SK-N-SH treated with all-trans-retinoic acid at 6 μM for 48 hours (cell line): ENCODE data around the gene TBL1XR1.

Experiments
- ATAC-seq: fragments of 200-7000 bp; cut with Tn5 transposase; 3 replicates; pipeline ENCODE4 v1.9.1; 2020; ENCODE audit warnings: mild to moderate bottlenecking, moderate library complexity
- ARNTL ChIP-seq: fragments of 450-650 bp; formaldehyde crosslinking; IDR thresholded peaks from 2 replicates; pipeline ENCODE4 v1.5.0; 2020; ENCODE audit warnings: low read depth, mild to moderate bottlenecking, moderate library complexity, borderline replicate concordance
- BACH2 ChIP-seq: fragments of 250-450 bp; sonication (Bioruptor Pico); IDR thresholded peaks from 2 replicates; pipeline ENCODE4 v1.9.0; 2021; ENCODE audit warnings: mild to moderate bottlenecking, borderline replicate concordance
- CREB5 ChIP-seq: fragments of 250-450 bp; sonication (Bioruptor Pico); IDR thresholded peaks from 2 replicates; pipeline ENCODE4 v1.5.1; 2020; ENCODE audit warnings: low read depth, mild to moderate bottlenecking, moderate library complexity
- CSDC2 ChIP-seq: fragments of 250-450 bp; sonication (Bioruptor Pico); IDR thresholded peaks from 2 replicates; pipeline ENCODE4 v1.5.0; 2020; ENCODE audit warnings: mild to moderate bottlenecking, moderate library complexity
- CSRNP3 ChIP-seq: fragments of 250-450 bp; sonication (Bioruptor Pico); IDR thresholded peaks from 2 replicates; pipeline ENCODE4 v1.5.1; 2021; ENCODE audit warnings: mild to moderate bottlenecking, moderate library complexity
- ESRRG ChIP-seq: fragments of 250-450 bp; sonication (Bioruptor Pico); IDR thresholded peaks from 2 replicates; pipeline ENCODE4 v1.6.1; 2021; ENCODE audit warnings: mild to moderate bottlenecking
- GLIS3 ChIP-seq: fragments of 250-450 bp; sonication (Bioruptor Pico); IDR thresholded peaks from 2 replicates; pipeline ENCODE4 v1.5.0; 2020; ENCODE audit warnings: mild to moderate bottlenecking, moderate library complexity
- ISL1 ChIP-seq: fragments of 250-450 bp; sonication (Bioruptor Pico); IDR thresholded peaks from 2 replicates; pipeline ENCODE4 v2.1.2; 2022; ENCODE audit warnings: mild to moderate bottlenecking, moderate library complexity
- OSR1 ChIP-seq: fragments of 250-450 bp; sonication (Bioruptor Pico); IDR thresholded peaks from 2 replicates; pipeline ENCODE4 v1.8.0; 2022; ENCODE audit warnings: moderate library complexity, mild to moderate bottlenecking, inconsistent platforms
- PATZ1 ChIP-seq: fragments of 250-450 bp; sonication (Bioruptor Pico); IDR thresholded peaks from 2 replicates; pipeline ENCODE4 v1.8.0; 2020; ENCODE audit warnings: mild to moderate bottlenecking, moderate library complexity, borderline replicate concordance
- PPARA ChIP-seq: fragments of 250-450 bp; sonication (Bioruptor Pico); IDR thresholded peaks from 2 replicates; pipeline ENCODE4 v1.5.0; 2020; ENCODE audit warnings: mild to moderate bottlenecking, borderline replicate concordance
- RARB ChIP-seq: fragments of 250-450 bp; sonication (Bioruptor Pico); IDR thresholded peaks from 2 replicates; pipeline ENCODE4 v1.8.0; 2021; ENCODE audit warnings: mild to moderate bottlenecking, moderate library complexity
- SNAI2 ChIP-seq: fragments of 250-450 bp; sonication (Bioruptor Pico); IDR thresholded peaks from 2 replicates; pipeline ENCODE4 v1.5.0; 2020; ENCODE audit warnings: mild to moderate bottlenecking, moderate library complexity
- TCF4 ChIP-seq: fragments of 250-450 bp; sonication (Bioruptor Pico); IDR thresholded peaks from 2 replicates; pipeline ENCODE4 v1.8.0; 2021; ENCODE audit warnings: mild to moderate bottlenecking, moderate library complexity, borderline replicate concordance
- TOX ChIP-seq: fragments of 250-450 bp; sonication (Bioruptor Pico); IDR thresholded peaks from 2 replicates; pipeline ENCODE4 v1.8.0; 2021; ENCODE audit warnings: mild to moderate bottlenecking, moderate library complexity, borderline replicate concordance
- ZC3H10 ChIP-seq: fragments of 250-450 bp; sonication (Bioruptor Pico); IDR thresholded peaks from 2 replicates; pipeline ENCODE4 v1.5.1; 2021; ENCODE audit warnings: mild to moderate bottlenecking, moderate library complexity
- ZFP3 ChIP-seq: fragments of 250-450 bp; sonication (Bioruptor Pico); IDR thresholded peaks from 2 replicates; pipeline ENCODE4 v1.5.0; 2020; ENCODE audit warnings: mild to moderate bottlenecking, moderate library complexity
- ZFP30 ChIP-seq: fragments of 450-650 bp; formaldehyde crosslinking; IDR thresholded peaks from 2 replicates; pipeline ENCODE4 v1.5.0; 2022; ENCODE audit warnings: mild to moderate bottlenecking, moderate library complexity
- ZNF565 ChIP-seq: fragments of 450-650 bp; formaldehyde crosslinking; conservative IDR thresholded peaks from 2 replicates; pipeline ENCODE4 v1.5.0; 2020; ENCODE audit warnings: low read depth, mild to moderate bottlenecking, moderate library complexity
- ZNF70 ChIP-seq: fragments of 450-650 bp; formaldehyde crosslinking; IDR thresholded peaks from 2 replicates; pipeline ENCODE4 v1.5.0; 2020; ENCODE audit warnings: mild to moderate bottlenecking, moderate library complexity

Gene TBL1XR1

GRCh38 chr3:177213801-177214535, 16.7 kb upstream of the TBL1XR1 start:
- no peak for ATAC-seq

GRCh38 chr3:177212756-177213155, 15.5 kb upstream of the TBL1XR1 start:
- no peak for ATAC-seq
- TF ChIP-seq ZNF70 (CRISPR knock-in tag) = no peak
- no peak for TF ChIP-seq RARB (CRISPR knock-in tag)
- no peak for TF ChIP-seq GLIS3 (CRISPR knock-in tag)
- no peak for TF ChIP-seq CSDC2 (CRISPR knock-in tag)

More at GRCh38 chr3:177213801-177214535, 16.7 kb upstream of the TBL1XR1 start:
- TF ChIP-seq RARB (CRISPR knock-in tag) (no peak), ARNTL (no peak), GLIS3 (CRISPR knock-in tag) (no peak)

- ATAC-seq = no peak
- TF ChIP-seq ZNF565 (no peak), TOX (CRISPR knock-in tag) (no peak), CSRNP3 (CRISPR knock-in tag) (no peak), ZNF70 (CRISPR knock-in tag) (no peak), ESRRG (CRISPR knock-in tag) (no peak), TCF4 (no peak), ZC3H10 (CRISPR knock-in tag) (no peak), SNAI2 (CRISPR knock-in tag) (no peak), ARNTL (no peak), PPARA (CRISPR knock-in tag) (no peak), CSDC2 (CRISPR knock-in tag) (no peak), OSR1 (CRISPR knock-in tag) (no peak), ZFP30 (no peak), ISL1 (no peak), PATZ1 (no peak), BACH2 (no peak)
- TF ChIP-seq, all 23 proteins: peak for 0
Observed at GRCh38 chr3:177212278-177212610, 15.0 kb upstream of the TBL1XR1 start.

GRCh38 chr3:177211503-177212277, 14.4 kb upstream of the TBL1XR1 start:
- no peak for ATAC-seq
- TF ChIP-seq CREB5 (CRISPR knock-in tag) (no peak), ARNTL (no peak), ZNF565 (no peak), ZFP3 (CRISPR knock-in tag) (no peak), ZFP30 (no peak)

- ATAC-seq = no peak
- TF ChIP-seq ZNF70 (CRISPR knock-in tag) (no peak), CREB5 (CRISPR knock-in tag) (no peak), ZFP3 (CRISPR knock-in tag) (no peak), BACH2 (no peak), CSDC2 (CRISPR knock-in tag) (no peak), TCF4 (no peak), ZNF565 (no peak), ZFP30 (no peak), ZC3H10 (CRISPR knock-in tag) (no peak)
Observed at GRCh38 chr3:177210744-177211502, 13.6 kb upstream of the TBL1XR1 start.
